ENCODE results near the gene BMPR2.

- no peak for TF ChIP-seq CTCF (IDR thresholded peaks at IDR 0.05)
- TF ChIP-seq POLR2A (IDR thresholded peaks at IDR 0.05): no peak
- no peak for TF ChIP-seq POLR2AphosphoS5 (IDR thresholded peaks at IDR 0.05; ENCODE audit: insufficient read depth in 1 of 2, low read depth in 1 of 2)
These were observed 237.4 kb downstream of the BMPR2 start for GRCh38 chr2:202613479-202613878.

Measured in vagina (tissue), 2 donors.